Gastrocnemius medialis (tissue), 4 donors: ENCODE data around the gene CRYM. TPM values are rescaled to one million over a fixed set of nuclear protein-coding genes. Genes with fewer than 3 reads are reported as not detected.

Experiments used
- ATAC-seq, 2 donors: fragments of 150-250 bp; one replicate each; pipeline ENCODE4 v1.9.1; 2016
- DNase-seq, 2 donors: peaks; one replicate each; pipeline ENCODE4 v3.0.0-alpha.2; 2019
- H3K27ac ChIP-seq, 4 donors: fragments of 200-600 bp; sonication (generic); 1 replicate in 1 of 4; 2 replicates in 3 of 4; pipeline ENCODE4 v1.5.1; 2016 to 2018; ENCODE audit warnings: mild to moderate bottlenecking in 2 of 4, moderate library complexity in 1 of 4
- H3K27me3 ChIP-seq, 3 donors: fragments of 200-600 bp; sonication (generic) in 2 of 3; 1 replicate in 1 of 3; 2 replicates in 2 of 3; pipeline versions ENCODE4 v1.5.1 to v1.6.0; 2016 to 2019; ENCODE audit warnings: mild to moderate bottlenecking in 1 of 3, moderate library complexity in 1 of 3
- H3K36me3 ChIP-seq, 2 donors: fragments of 200-600 bp; sonication (generic) in 1 of 2; one replicate each; pipeline ENCODE4 v1.5.1; 2017 to 2018
- H3K4me1 ChIP-seq, 2 donors: fragments of 200-600 bp; sonication (generic) in 1 of 2; one replicate each; pipeline ENCODE4 v1.5.1; 2016 to 2017; ENCODE audit warnings: mild to moderate bottlenecking in 2 of 2
- H3K4me3 ChIP-seq, 4 donors: fragments of 200-600 bp; sonication (generic) in 3 of 4; 1 replicate in 1 of 4; 2 replicates in 3 of 4; pipeline ENCODE4 v1.5.1; 2016 to 2019; ENCODE audit warnings: mild to moderate bottlenecking in 2 of 4
- H3K9me3 ChIP-seq, 3 donors: fragments of 200-600 bp; sonication (generic) in 2 of 3; 1 replicate in 1 of 3; 2 replicates in 2 of 3; pipeline ENCODE4 v1.5.1; 2016 to 2019
- POLR2A ChIP-seq, 2 donors: fragments of 450-650 bp; IDR thresholded peaks; one replicate each; pipeline ENCODE4 v1.6.1; 2017; ENCODE audit warnings: antibody characterized with exemption in 2 of 2, mild to moderate bottlenecking in 2 of 2, moderate library complexity in 2 of 2
- in situ Hi-C, 4 donors: fragments of 200-750 bp; cut with MboI; loops; one replicate each; pipeline versions ENCODE4 v1.15.0 to v1.8.0; 2017; ENCODE audit warnings: low sequenced_read_pairs in 4 of 4
- intact Hi-C: fragments of 100-400 bp; cut with DNase I; formaldehyde crosslinking; loops from one replicate; pipeline ENCODE4 v1.15.1; 2023; ENCODE audit warnings: low total_unique reads
- total RNA-seq, 4 donors: library from RNA; depleted of rRNA; stranded (reverse); fragments of >200 nt; gene quantifications; one replicate each; pipeline versions ENCODE4 v1.1.0 to v1.2.3, GENCODE V29; 2016
- TF ChIP-seq, protein P1 (sequence below), 5 experiments: fragments of 450-650 bp in 3 of 5; fragments of 200-600 bp in 2 of 5; sonication (generic) in 2 of 5; IDR thresholded peaks in 4 of 5; conservative IDR thresholded peaks in 1 of 5; 1 replicate in 4 of 5; 2 replicates in 1 of 5; pipeline ENCODE4 v1.5.1; 2016 to 2019; ENCODE audit warnings: antibody characterized with exemption in 5 of 5, mild to moderate bottlenecking in 3 of 5, moderate library complexity in 3 of 5

The CRYM gene
- total RNA-seq, 4 donors from 2014 or later, result not detected

DNA sequence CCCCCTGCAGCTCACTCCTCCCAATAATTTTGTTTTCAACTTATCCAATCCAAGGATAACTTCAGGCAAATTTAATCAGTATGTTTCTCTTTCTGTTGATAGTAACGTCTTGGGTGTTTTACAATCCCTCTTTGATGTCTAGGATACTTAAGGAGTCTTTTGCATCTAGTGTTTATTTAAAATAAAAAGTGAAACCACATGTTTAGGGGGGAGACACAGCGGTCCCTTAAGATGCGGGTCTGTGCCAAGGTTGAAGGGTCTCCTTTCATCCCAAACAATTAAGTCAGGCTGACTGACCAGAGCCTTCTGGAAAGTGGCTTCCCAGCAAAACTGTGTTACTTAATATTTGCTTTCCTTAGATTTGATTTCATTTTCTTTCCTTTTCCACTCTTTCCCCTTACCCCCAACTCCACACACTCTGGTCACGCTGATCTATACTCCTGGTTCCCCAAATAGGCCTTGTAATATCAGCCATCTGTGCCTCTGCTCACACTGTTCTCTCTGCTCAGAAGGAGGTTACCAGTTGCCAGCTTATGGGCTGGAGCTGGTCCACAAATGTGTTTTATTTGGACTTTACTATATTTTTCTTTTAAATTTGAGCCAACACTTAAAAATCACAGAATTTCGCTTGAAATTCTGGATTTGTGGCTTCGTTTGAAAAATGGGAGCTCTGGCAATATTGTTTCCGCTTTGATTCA lies 33.4 kb downstream of the CRYM start:
- ATAC-seq, result no peak
- intact Hi-C loops, result no loop called here
- in situ Hi-C loops, result no loop called here
- Histone ChIP-seq H3K4me3 (no peak overlapping the region), H3K9me3 (no peaks in the 10 kb centered on the region), H3K27me3 (no peaks in the 10 kb centered on the region), H3K36me3 (no peaks in the 10 kb centered on the region), H3K4me1 (no peaks in the 10 kb centered on the region), H3K27ac (no peak overlapping the region)
- no peak for DNase-seq
- no peak for TF ChIP-seq POLR2A (IDR thresholded peaks at IDR 0.05)
- TF ChIP-seq, protein P1, sequence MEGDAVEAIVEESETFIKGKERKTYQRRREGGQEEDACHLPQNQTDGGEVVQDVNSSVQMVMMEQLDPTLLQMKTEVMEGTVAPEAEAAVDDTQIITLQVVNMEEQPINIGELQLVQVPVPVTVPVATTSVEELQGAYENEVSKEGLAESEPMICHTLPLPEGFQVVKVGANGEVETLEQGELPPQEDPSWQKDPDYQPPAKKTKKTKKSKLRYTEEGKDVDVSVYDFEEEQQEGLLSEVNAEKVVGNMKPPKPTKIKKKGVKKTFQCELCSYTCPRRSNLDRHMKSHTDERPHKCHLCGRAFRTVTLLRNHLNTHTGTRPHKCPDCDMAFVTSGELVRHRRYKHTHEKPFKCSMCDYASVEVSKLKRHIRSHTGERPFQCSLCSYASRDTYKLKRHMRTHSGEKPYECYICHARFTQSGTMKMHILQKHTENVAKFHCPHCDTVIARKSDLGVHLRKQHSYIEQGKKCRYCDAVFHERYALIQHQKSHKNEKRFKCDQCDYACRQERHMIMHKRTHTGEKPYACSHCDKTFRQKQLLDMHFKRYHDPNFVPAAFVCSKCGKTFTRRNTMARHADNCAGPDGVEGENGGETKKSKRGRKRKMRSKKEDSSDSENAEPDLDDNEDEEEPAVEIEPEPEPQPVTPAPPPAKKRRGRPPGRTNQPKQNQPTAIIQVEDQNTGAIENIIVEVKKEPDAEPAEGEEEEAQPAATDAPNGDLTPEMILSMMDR (IDR thresholded peaks at IDR 0.05 in 4 of 5, conservative IDR thresholded peaks at IDR 0.05 in 1 of 5), result no peak

DNA sequence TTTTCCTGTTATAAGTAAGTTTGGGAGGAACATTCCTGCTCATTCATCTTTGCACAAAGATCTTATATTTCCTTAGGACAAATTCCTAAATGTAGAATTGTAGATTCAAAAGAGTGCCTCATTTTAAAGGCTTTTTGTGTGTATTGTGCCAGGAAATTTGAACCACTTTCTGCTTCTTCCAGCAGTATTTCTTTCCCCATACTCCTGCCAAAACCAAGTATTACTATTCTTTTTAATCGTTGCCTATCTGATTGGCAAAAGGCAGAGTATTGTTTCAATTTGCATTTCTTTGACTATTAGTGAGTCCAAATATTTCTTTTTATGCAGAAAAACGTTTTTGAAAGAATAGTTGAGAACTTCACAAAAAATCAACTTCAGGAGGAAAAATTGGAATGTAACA lies 35.3 kb downstream of the CRYM start:
- H3K36me3 ChIP-seq, result no peaks in the 10 kb centered on the region
- TF ChIP-seq, protein P1 (IDR thresholded peaks at IDR 0.05 in 4 of 5, conservative IDR thresholded peaks at IDR 0.05 in 1 of 5), result no peak
- TF ChIP-seq POLR2A (IDR thresholded peaks at IDR 0.05), result no peak
- H3K4me1 ChIP-seq, result no peaks in the 10 kb centered on the region
- DNase-seq, result no peak
- no peak overlapping the region for H3K27ac ChIP-seq
- in situ Hi-C loops (no loop called here), intact Hi-C loops (no loop called here)
- no peaks in the 10 kb centered on the region for H3K9me3 ChIP-seq
- no peak for ATAC-seq
- no peak overlapping the region for H3K4me3 ChIP-seq
- no peaks in the 10 kb centered on the region for H3K27me3 ChIP-seq

DNA sequence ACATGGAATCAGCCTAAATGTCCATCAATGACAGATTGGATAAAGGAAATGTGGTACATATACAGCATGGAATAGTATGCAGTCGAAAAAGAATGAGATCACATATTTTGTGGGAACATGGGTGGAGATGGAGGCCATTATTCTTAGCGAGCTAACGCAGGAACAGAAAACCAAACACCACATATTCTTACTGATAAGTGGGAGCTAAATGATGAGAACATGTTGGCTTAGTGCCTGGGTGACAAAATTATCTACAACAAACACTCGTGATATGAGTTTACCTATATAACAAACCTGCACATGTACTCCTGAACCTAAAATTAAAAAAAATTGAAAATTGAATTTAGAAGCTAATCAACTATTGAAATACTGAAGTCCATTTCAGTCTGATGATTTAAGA lies 38.4 kb downstream of the CRYM start:
- no peak overlapping the region for H3K27ac ChIP-seq
- TF ChIP-seq POLR2A (IDR thresholded peaks at IDR 0.05), result no peak
- TF ChIP-seq, protein P1 (IDR thresholded peaks at IDR 0.05 in 4 of 5, conservative IDR thresholded peaks at IDR 0.05 in 1 of 5), result no peak
- intact Hi-C loops (no loop called here), in situ Hi-C loops (no loop called here)
- H3K4me1 ChIP-seq, result no peaks in the 10 kb centered on the region
- H3K4me3 ChIP-seq, result no peak overlapping the region
- DNase-seq, result no peak
- no peaks in the 10 kb centered on the region for H3K27me3 ChIP-seq
- no peak for ATAC-seq
- no peaks in the 10 kb centered on the region for H3K9me3 ChIP-seq
- no peaks in the 10 kb centered on the region for H3K36me3 ChIP-seq

DNA sequence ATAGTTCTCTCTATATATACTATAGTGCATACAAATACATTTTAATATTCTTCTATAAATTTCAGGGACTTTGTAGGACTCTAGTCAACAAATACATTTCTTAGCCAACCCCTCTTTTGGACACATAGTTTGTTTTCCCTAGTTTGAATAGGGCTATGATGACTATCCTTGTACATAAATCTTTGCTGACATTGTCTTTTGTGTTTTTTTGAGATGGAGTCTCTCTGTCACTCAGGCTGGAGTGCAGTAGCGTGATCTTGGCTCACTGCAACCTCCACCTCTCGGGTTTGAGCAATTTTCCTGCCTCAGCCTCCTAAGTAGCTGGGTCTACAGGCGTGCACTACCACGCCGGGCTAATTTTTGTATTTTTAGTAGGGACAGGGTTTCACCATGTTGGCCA lies 41.3 kb downstream of the CRYM start:
- TF ChIP-seq, protein P1 (IDR thresholded peaks at IDR 0.05 in 4 of 5, conservative IDR thresholded peaks at IDR 0.05 in 1 of 5), result no peak
- no peak for TF ChIP-seq POLR2A (IDR thresholded peaks at IDR 0.05)
- in situ Hi-C loops, result no loop called here
- H3K4me3 ChIP-seq, result no peak overlapping the region
- H3K36me3 ChIP-seq, result no peaks in the 10 kb centered on the region
- no peaks in the 10 kb centered on the region for H3K9me3 ChIP-seq
- intact Hi-C loops, result no loop called here
- H3K4me1 ChIP-seq, result no peaks in the 10 kb centered on the region
- no peak overlapping the region for H3K27ac ChIP-seq
- H3K27me3 ChIP-seq, result peaks cover 0 to 13% (median 3%) of the 10 kb centered on the region in 3 donors
- ATAC-seq (no peak), DNase-seq (no peak)

DNA sequence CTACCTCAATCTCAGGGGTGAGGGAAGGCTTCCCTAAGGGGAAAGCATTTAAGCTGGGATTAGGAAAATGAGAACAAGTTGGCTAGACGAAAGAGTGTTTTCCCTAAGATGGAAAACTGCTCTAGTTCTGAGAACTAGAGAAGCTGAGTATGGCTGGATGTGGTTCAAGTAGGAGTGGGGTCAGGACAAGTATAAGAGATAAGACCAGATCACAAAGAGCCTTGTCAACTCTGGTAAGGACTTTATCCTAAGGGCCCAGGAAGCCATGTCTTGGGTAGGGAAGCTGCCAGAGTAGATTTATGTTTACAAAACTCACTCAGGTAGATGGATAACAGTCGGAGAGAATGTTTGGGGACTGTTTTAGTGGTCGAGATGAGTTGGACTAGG lies 42.9 kb downstream of the CRYM start:
- ATAC-seq (no peak), DNase-seq (no peak)
- intact Hi-C loops, result no loop called here
- Histone ChIP-seq H3K27ac (no peak overlapping the region), H3K9me3 (no peaks in the 10 kb centered on the region), H3K27me3 (peaks cover 0 to 17% (median 3%) of the 10 kb centered on the region in 3 donors), H3K4me3 (no peak overlapping the region), H3K4me1 (no peaks in the 10 kb centered on the region), H3K36me3 (no peaks in the 10 kb centered on the region)
- TF ChIP-seq POLR2A (IDR thresholded peaks at IDR 0.05), result no peak
- in situ Hi-C loops, result no loop called here
